GM19238 (cell line): ENCODE results near the gene MFAP3L.
"Not testable (repeated sequence)": the region's sequence is repeated elsewhere in the genome, so short reads cannot be mapped to it uniquely, and the experiment has no call there.

Experiments used
- DNase-seq: peaks from one replicate; pipeline ENCODE4 v3.0.0; 2011; ENCODE audit warnings: low spot score; ENCODE audit not compliant: insufficient read length

MFAP3L gene

GRCh38 chr4:170026253-170027021 lies at the start of gene MFAP3L:
Gene MFAP3L, minus strand, starts transcription at chr4:170026395. Its CDS starts 20,518 bp downstream, at chr4:170005877.
- peak; percentile 76 for DNase-seq

GRCh38 chr4:170071196-170071595 lies 45.0 kb upstream of the MFAP3L start:
- no peak for DNase-seq

GRCh38 chr4:170068438-170069128 lies 42.4 kb upstream of the MFAP3L start:
- no peak for DNase-seq

- DNase-seq, result no peak
These were observed 33.2 kb upstream of the MFAP3L start for GRCh38 chr4:170059421-170059820.

- no peak for DNase-seq
These were observed 32.6 kb upstream of the MFAP3L start for GRCh38 chr4:170058826-170059225.

GRCh38 chr4:170057866-170058265 lies 31.7 kb upstream of the MFAP3L start:
- DNase-seq, result no peak

- no peak for DNase-seq
These were observed 26.7 kb upstream of the MFAP3L start for GRCh38 chr4:170052919-170053318.

- no peak for DNase-seq
These were observed 25.2 kb upstream of the MFAP3L start for GRCh38 chr4:170051402-170051801.

- DNase-seq, result no peak
These were observed 23.6 kb upstream of the MFAP3L start for GRCh38 chr4:170049766-170050165.

- DNase-seq, result no peak
These were observed 21.7 kb upstream of the MFAP3L start for GRCh38 chr4:170047771-170048354.

- DNase-seq, result not testable (repeated sequence)
These were observed 20.0 kb upstream of the MFAP3L start for GRCh38 chr4:170046156-170046555.

GRCh38 chr4:170040031-170040680 lies 14.0 kb upstream of the MFAP3L start:
- no peak for DNase-seq

- no peak for DNase-seq
These were observed 12.6 kb upstream of the MFAP3L start for GRCh38 chr4:170038769-170039168.

GRCh38 chr4:170038232-170038631 lies 12.0 kb upstream of the MFAP3L start:
- DNase-seq, result no peak

- DNase-seq, result no peak
These were observed 11.3 kb upstream of the MFAP3L start for GRCh38 chr4:170037481-170037880.

- DNase-seq, result no peak
These were observed 9.7 kb upstream of the MFAP3L start for GRCh38 chr4:170035845-170036244.

- no peak for DNase-seq
These were observed 9.0 kb upstream of the MFAP3L start for GRCh38 chr4:170035231-170035630.

- no peak for DNase-seq
These were observed 7.8 kb upstream of the MFAP3L start for GRCh38 chr4:170033999-170034398.

- DNase-seq, result no peak
These were observed 3.9 kb upstream of the MFAP3L start for GRCh38 chr4:170030121-170030520.

GRCh38 chr4:170027181-170027829 lies 1.1 kb upstream of the MFAP3L start:
- DNase-seq, result peak; percentile 79

- no peak for DNase-seq
These were observed 507 bp downstream of the MFAP3L start for GRCh38 chr4:170025523-170026252.
